IMR-90 (cell line): ENCODE data around the gene ICAM1. TPM values are rescaled to one million over a fixed set of nuclear protein-coding genes. Genes with fewer than 3 reads are reported as not detected.

Source experiments
- ATAC-seq: fragments of 200-7000 bp; cut with Tn5 transposase; 2 replicates; pipeline ENCODE4 v1.9.1; 2020; ENCODE audit warnings: low read depth, mild to moderate bottlenecking, moderate library complexity
- BruUV-seq: library from RNA; stranded (reverse); fragments of 400-500 nt; replicated peaks from 2 replicates; lab custom pipeline; 2021; lab: Mats Ljungman, UMichigan
- CTCF ChIA-PET: fragments of 300-600 bp; formaldehyde crosslinking; extraction: SDS; loops from one replicate; lab custom pipeline; 2021; ENCODE audit warnings: antibody characterized with exemption; lab: Yijun Ruan, JAX
- POLR2A ChIA-PET: fragments of 300-600 bp; sonication (Branson Sonifier 250); formaldehyde crosslinking; loops from one replicate; lab custom pipeline; 2022; ENCODE audit warnings: antibody characterized with exemption; ENCODE audit not compliant: unreplicated experiment; lab: Charles Lee
- DNase-seq: peaks from one replicate; pipeline ENCODE4 v3.0.0; 2013
- H2AFZ ChIP-seq: replicated peaks from 2 replicates; pipeline ENCODE3; 2013; ENCODE audit warnings: low read length, mild to moderate bottlenecking; ENCODE audit not compliant: poor library complexity
- H2AK5ac ChIP-seq: 2 replicates; pipeline ENCODE4 v1.6.1; 2013; ENCODE audit warnings: low read depth, low read length, inconsistent platforms
- H2AK9ac ChIP-seq: replicated peaks from 2 replicates; pipeline ENCODE3; 2013; ENCODE audit warnings: mild to moderate bottlenecking, low read depth, low read length, moderate library complexity; ENCODE audit not compliant: poor library complexity
- H2BK120ac ChIP-seq: 2 replicates; pipeline ENCODE4 v1.6.1; 2013; ENCODE audit warnings: low read depth, low read length, inconsistent platforms
- H2BK15ac ChIP-seq: 3 replicates; pipeline ENCODE4 v1.6.1; 2013; ENCODE audit warnings: low read depth, low read length, inconsistent platforms
- H2BK20ac ChIP-seq: 2 replicates; pipeline ENCODE4 v1.6.1; 2013; ENCODE audit warnings: low read depth, mild to moderate bottlenecking, inconsistent platforms, low read length, moderate library complexity
- H2BK5ac ChIP-seq: 2 replicates; pipeline ENCODE4 v1.6.1; 2013; ENCODE audit warnings: mild to moderate bottlenecking, low read depth, low read length, inconsistent platforms; ENCODE audit not compliant: poor library complexity, severe bottlenecking
- H3K14ac ChIP-seq: replicated peaks from 2 replicates; pipeline ENCODE4 v1.6.1; 2013; ENCODE audit warnings: low read depth, low read length, inconsistent platforms
- H3K18ac ChIP-seq: 2 replicates; pipeline ENCODE4 v1.6.1; 2013; ENCODE audit warnings: low read depth, low read length, control low read depth
- H3K23ac ChIP-seq: 2 replicates; pipeline ENCODE4 v1.6.1; 2013; ENCODE audit warnings: low read depth, low read length, inconsistent platforms
- H3K27ac ChIP-seq: 2 replicates; pipeline ENCODE4 v1.5.1; 2013; ENCODE audit warnings: mild to moderate bottlenecking, control low read depth, low read length; ENCODE audit not compliant: insufficient read depth
- H3K27me3 ChIP-seq: 2 replicates; pipeline ENCODE4 v1.6.1; 2013; ENCODE audit warnings: low read length; ENCODE audit not compliant: control insufficient read depth, insufficient read depth
- H3K36me3 ChIP-seq: 2 replicates; pipeline ENCODE4 v1.6.1; 2013; ENCODE audit warnings: low read length, mixed read lengths; ENCODE audit not compliant: control insufficient read depth, insufficient read depth
- H3K4ac ChIP-seq: 2 replicates; pipeline ENCODE4 v1.6.1; 2013; ENCODE audit warnings: low read depth, low read length, inconsistent platforms
- H3K4me1 ChIP-seq: 2 replicates; pipeline ENCODE4 v1.6.1; 2013; ENCODE audit warnings: low read length, mixed read lengths; ENCODE audit not compliant: control insufficient read depth, insufficient read depth
- H3K4me2 ChIP-seq: 2 replicates; pipeline ENCODE4 v1.6.1; 2013; ENCODE audit warnings: low read depth, mild to moderate bottlenecking, control low read depth, low read length, moderate library complexity
- H3K4me3 ChIP-seq: 2 replicates; pipeline ENCODE4 v1.5.1; 2013; ENCODE audit warnings: low read depth, mild to moderate bottlenecking, control low read depth, low read length, moderate library complexity; ENCODE audit not compliant: insufficient read depth
- H3K56ac ChIP-seq: 2 replicates; pipeline ENCODE4 v1.6.1; 2013; ENCODE audit warnings: low read length, inconsistent platforms; ENCODE audit not compliant: insufficient read depth; ENCODE audit errors: extremely low read depth
- H3K79me1 ChIP-seq, 2 experiments: 2 replicates each; pipeline ENCODE4 v1.6.1; 2013; ENCODE audit warnings: low read length in 2 of 2, inconsistent platforms in 1 of 2, low read depth in 1 of 2
- H3K9ac ChIP-seq: 2 replicates; pipeline ENCODE4 v1.6.1; 2013; ENCODE audit warnings: low read depth, low read length, control low read depth
- H3K9me1 ChIP-seq: 2 replicates; pipeline ENCODE4 v1.6.1; 2013; ENCODE audit warnings: low read length, inconsistent platforms; ENCODE audit not compliant: insufficient read depth
- H3K9me3 ChIP-seq: 2 replicates; pipeline ENCODE4 v1.6.1; 2013; ENCODE audit warnings: low read length; ENCODE audit not compliant: control insufficient read depth, insufficient read depth
- H4K20me1 ChIP-seq: 2 replicates; pipeline ENCODE4 v1.6.1; 2013; ENCODE audit warnings: low read length, inconsistent platforms; ENCODE audit not compliant: insufficient read depth
- H4K5ac ChIP-seq: 2 replicates; pipeline ENCODE4 v1.6.1; 2013; ENCODE audit warnings: mild to moderate bottlenecking, low read depth, low read length, control low read depth
- H4K8ac ChIP-seq, 2 experiments: 2 replicates each; pipeline ENCODE4 v1.6.1; 2013; ENCODE audit warnings: low read depth in 2 of 2, low read length in 2 of 2, control low read depth in 1 of 2, inconsistent platforms in 1 of 2
- H4K91ac ChIP-seq: 2 replicates; pipeline ENCODE4 v1.6.1; 2013; ENCODE audit warnings: low read depth, low read length, inconsistent platforms; ENCODE audit not compliant: insufficient read depth
- MXI1 ChIP-seq: IDR thresholded peaks from 2 replicates; pipeline ENCODE4 v1.6.1; 2012; ENCODE audit warnings: low read depth, mild to moderate bottlenecking, low read length, moderate library complexity, borderline replicate concordance
- NFE2L2 ChIP-seq: fragments of 150-350 bp; IDR thresholded peaks from 2 replicates; pipeline ENCODE4 v1.6.1; 2016; ENCODE audit warnings: low read depth, mild to moderate bottlenecking, low read length
- POLR2A ChIP-seq: IDR thresholded peaks from 2 replicates; pipeline ENCODE4 v1.6.1; 2012; ENCODE audit warnings: mild to moderate bottlenecking, low read depth, low read length
- WGBS, 2 experiments: methylation state at CpG; one replicate each; pipeline versions ENCODE4 v1.1.5 to v1.1.7; 2013; ENCODE audit warnings: missing lambda C conversion rate in 2 of 2; ENCODE audit not compliant: insufficient read length in 1 of 2; ENCODE audit errors: extremely low coverage in 2 of 2; 5-methylcytosine and 5-hydroxymethylcytosine counted together
- dilution Hi-C: fragments of 300-500 bp; cut with HindIII; formaldehyde crosslinking; loops from one replicate; pipeline ENCODE4 v1.14.3; 2018; ENCODE audit warnings: low sequenced_read_pairs; ENCODE audit not compliant: unreplicated experiment
- in situ Hi-C: fragments of 300-500 bp; cut with MboI; formaldehyde crosslinking; loops from 3 replicates; pipeline ENCODE4 v1.14.3; 2019; ENCODE audit warnings: low sequenced_read_pairs, inconsistent platforms, mixed read lengths
- intact Hi-C: fragments of 100-400 bp; cut with micrococcal nuclease; formaldehyde crosslinking; loops from 2 replicates; pipeline ENCODE4 v1.10.0; 2022
- polyA plus RNA-seq, 3 experiments: library from polyadenylated mRNA; depleted of rRNA; stranded (reverse); fragments of >200 nt; gene quantifications; 2 replicates each; pipeline ENCODE4 v1.2.3, GENCODE V29; 2012; ENCODE audit warnings: low replicate concordance in 1 of 3
- total RNA-seq: library from RNA; depleted of rRNA; stranded (reverse); fragments of >200 nt; gene quantifications from 2 replicates; pipeline ENCODE4 v1.2.3, GENCODE V29; 2012

ICAM1 gene
- total and polyA plus RNA-seq, 2 of the 4 experiments (the other 2 are of a cell fraction): 10.6 to 19.1 TPM

GRCh38 chr19:10268071-10268470, 2.8 kb upstream of the ICAM1 start:
- H2BK20ac ChIP-seq: no peak overlapping the region
- 66% methylated on average over 4 of the region's 6 CpGs; no CpG with 5 or more reads in 1 of the 2 experiments for WGBS, 2 experiments
- in situ Hi-C loops: no loop called here

More at GRCh38 chr19:10268071-10268470, 2.8 kb upstream of the ICAM1 start:
- no peaks in the 10 kb centered on the region for H3K9me3 ChIP-seq
- no peak for DNase-seq
- H3K14ac ChIP-seq: no peak overlapping the region
- H2AK9ac ChIP-seq: no peak overlapping the region
- no peak overlapping the region for H2AFZ ChIP-seq
- ChIA-PET POLR2A (no interaction called here), CTCF (interaction anchor here (0.6 to 1.8 kb wide), 2 partner anchors 121 to 122 kb away, joined by 3 to 12 read pairs; no protein-coding TSS in a partner anchor)
- no peak overlapping the region for H2BK15ac ChIP-seq
- H3K9me1 ChIP-seq: no peaks in the 10 kb centered on the region
- H3K56ac ChIP-seq: no peak overlapping the region
- no peak overlapping the region for H3K4ac ChIP-seq
- TF ChIP-seq MXI1: no peak
- TF ChIP-seq NFE2L2: no peak
- no peak for TF ChIP-seq POLR2A
- H2BK5ac ChIP-seq: no peak overlapping the region
- H2AK5ac ChIP-seq: no peak overlapping the region
- no peak overlapping the region for H4K91ac ChIP-seq
- no peak overlapping the region for H2BK120ac ChIP-seq
- H3K79me1 ChIP-seq: 0 out of 4 replicates have a peak, but pooled peaks cover 0 to 6% of the 10 kb centered on the region in 2 experiments
- H3K18ac ChIP-seq: no peak overlapping the region
- no peaks in the 10 kb centered on the region for H4K20me1 ChIP-seq
- H3K36me3 ChIP-seq: no peaks in the 10 kb centered on the region
- H3K23ac ChIP-seq: no peak overlapping the region
- H3K9ac ChIP-seq: no peak overlapping the region
- peaks cover 3% of the 10 kb centered on the region; the same call in 1 of the 2 replicates for H3K4me1 ChIP-seq
- dilution Hi-C loops (no loop called here), intact Hi-C loops (loop anchor here (2.0 kb wide), 1 partner anchor 67 kb away; no protein-coding TSS in a partner anchor)
- H3K4me2 ChIP-seq: no peak overlapping the region
- no TSS peak for BruUV-seq
- no peak for ATAC-seq
- H4K5ac ChIP-seq: no peak overlapping the region
- no peaks in the 10 kb centered on the region; the same call in 1 of the 2 replicates for H3K27me3 ChIP-seq
- no peak overlapping the region for H3K27ac ChIP-seq
- H4K8ac ChIP-seq: no peak overlapping the region
- H3K4me3 ChIP-seq: no peak overlapping the region
